HEK293T (cell line): ENCODE measurements around the gene IFI30.

ENCODE experiments used
- CTCF ChIA-PET: fragments of 350-600 bp; formaldehyde crosslinking; extraction: SDS; loops from one replicate; lab custom pipeline; 2021; ENCODE audit warnings: antibody characterized with exemption, inconsistent platforms; lab: Yijun Ruan, JAX
- POLR2A ChIA-PET: fragments of 350-600 bp; formaldehyde crosslinking; extraction: SDS; loops from one replicate; lab custom pipeline; 2020; ENCODE audit warnings: antibody characterized with exemption, inconsistent platforms; lab: Yijun Ruan, JAX
- DNase-seq: peaks from one replicate; pipeline ENCODE4 v3.0.0; 2012; ENCODE audit warnings: mixed read lengths; ENCODE audit errors: extremely low spot score
- ARNT ChIP-seq: fragments of 450-650 bp; IDR thresholded peaks from 2 replicates; pipeline ENCODE4 v1.6.1; 2017; ENCODE audit warnings: mild to moderate bottlenecking
- BHLHE40 ChIP-seq: fragments of 450-650 bp; IDR thresholded peaks from 2 replicates; pipeline ENCODE4 v1.6.1; 2016; ENCODE audit warnings: mild to moderate bottlenecking, moderate library complexity, borderline replicate concordance
- CTBP1 ChIP-seq: fragments of 450-650 bp; IDR thresholded peaks from 2 replicates; pipeline ENCODE4 v1.6.1; 2016; ENCODE audit warnings: borderline replicate concordance
- ELF4 ChIP-seq: fragments of 450-650 bp; IDR thresholded peaks from 2 replicates; pipeline ENCODE4 v1.6.1; 2017; ENCODE audit warnings: antibody characterized with exemption
- FOXA1 ChIP-seq: fragments of 450-650 bp; IDR thresholded peaks from 2 replicates; pipeline ENCODE4 v1.6.1; 2016; ENCODE audit warnings: mild to moderate bottlenecking
- FOXK2 ChIP-seq: fragments of 450-650 bp; IDR thresholded peaks from 2 replicates; pipeline ENCODE4 v1.6.1; 2016; ENCODE audit warnings: mild to moderate bottlenecking
- FOXM1 ChIP-seq: fragments of 450-650 bp; IDR thresholded peaks from 2 replicates; pipeline ENCODE4 v1.6.1; 2017; ENCODE audit warnings: mild to moderate bottlenecking, borderline replicate concordance
- HDGF ChIP-seq: fragments of 450-650 bp; IDR thresholded peaks from 2 replicates; pipeline ENCODE4 v1.6.1; 2017; ENCODE audit warnings: antibody characterized with exemption, borderline replicate concordance
- L3MBTL2 ChIP-seq: fragments of 450-650 bp; conservative IDR thresholded peaks from 2 replicates; pipeline ENCODE4 v1.6.1; 2016; ENCODE audit warnings: mild to moderate bottlenecking
- LEF1 ChIP-seq: fragments of 450-650 bp; IDR thresholded peaks from 2 replicates; pipeline ENCODE4 v1.6.1; 2017; ENCODE audit warnings: mild to moderate bottlenecking, borderline replicate concordance
- NFRKB ChIP-seq: fragments of 450-650 bp; IDR thresholded peaks from 2 replicates; pipeline ENCODE4 v1.6.1; 2016; ENCODE audit warnings: mild to moderate bottlenecking, moderate library complexity
- SP1 ChIP-seq: fragments of 450-650 bp; IDR thresholded peaks from 2 replicates; pipeline ENCODE4 v1.6.1; 2017
- SUZ12 ChIP-seq: fragments of 450-650 bp; IDR thresholded peaks from 2 replicates; pipeline ENCODE4 v1.6.1; 2016; ENCODE audit warnings: mild to moderate bottlenecking
- TARDBP ChIP-seq: fragments of 450-650 bp; IDR thresholded peaks from 2 replicates; pipeline ENCODE4 v1.6.1; 2016
- ZNF384 ChIP-seq: fragments of 450-650 bp; IDR thresholded peaks from 2 replicates; pipeline ENCODE4 v1.6.1; 2016
- TF ChIP-seq, protein P1 (sequence below): fragments of 450-650 bp; IDR thresholded peaks from 2 replicates; pipeline ENCODE4 v1.6.1; 2016

The IFI30 gene

DNA sequence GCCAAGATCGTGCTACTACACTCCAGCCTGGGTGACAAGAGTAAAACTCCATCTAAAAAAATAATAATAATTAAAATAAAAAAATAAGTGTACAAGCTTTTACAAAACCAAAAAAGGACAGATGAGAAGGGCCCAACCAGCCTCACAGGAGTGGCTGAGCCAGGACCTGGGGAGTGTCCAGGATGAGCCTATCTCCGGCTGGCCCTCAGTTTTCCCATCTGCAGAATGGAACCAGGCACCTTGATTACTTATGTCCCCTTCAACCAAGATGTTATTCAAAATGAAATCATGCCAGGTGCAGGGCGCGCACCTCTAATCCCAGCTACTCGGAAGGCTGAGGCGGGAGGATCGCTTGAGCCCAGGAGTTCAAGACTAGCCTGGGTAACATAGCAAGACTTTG lies 9.5 kb upstream of the IFI30 start:
- POLR2A ChIA-PET: no interaction called here
- TF ChIP-seq SP1 (no peak), ARNT (no peak), FOXM1 (no peak), HDGF (no peak), SUZ12 (no peak), NFRKB (no peak), FOXK2 (no peak), CTBP1 (no peak), LEF1 (no peak), ZNF384 (no peak), TARDBP (no peak)
- CTCF ChIA-PET: no interaction called here
- DNase-seq: no peak

DNA sequence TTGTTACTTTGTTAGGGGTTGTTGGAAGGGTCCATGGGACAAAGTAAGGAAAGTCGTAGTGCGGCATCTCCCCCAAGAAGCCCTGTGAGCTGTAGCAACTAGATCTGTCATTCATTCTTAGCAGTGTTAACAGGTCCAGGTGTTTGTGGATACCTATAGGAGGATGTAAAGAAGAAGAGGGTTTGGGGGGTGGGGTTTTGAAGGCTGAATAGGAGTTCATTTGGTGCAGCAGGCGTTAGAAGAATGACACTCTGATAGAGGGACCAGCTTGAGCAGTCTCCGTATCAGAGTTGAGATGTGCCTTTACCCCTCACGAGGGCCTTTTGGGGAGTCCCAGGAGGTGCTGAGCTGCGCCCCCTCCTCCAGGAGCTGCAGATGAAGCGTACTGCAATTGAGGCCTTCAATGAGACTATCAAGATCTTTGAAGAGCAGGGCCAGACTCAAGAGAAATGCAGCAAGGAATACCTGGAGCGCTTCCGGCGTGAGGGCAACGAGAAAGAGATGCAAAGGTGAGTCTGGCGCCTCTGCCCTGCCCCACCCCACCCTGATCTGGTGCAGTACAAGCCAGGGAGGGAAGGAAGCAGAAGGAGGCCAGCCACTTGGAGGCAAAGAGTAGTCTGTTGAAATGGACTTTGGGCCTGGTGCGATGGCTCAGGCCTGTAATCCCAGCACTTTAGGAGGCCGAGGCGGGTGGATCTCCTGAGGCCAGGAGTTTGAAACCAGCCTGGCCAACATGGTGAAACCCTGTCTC lies 7.6 kb upstream of the IFI30 start:
- TF ChIP-seq FOXM1 (no peak), SP1 (no peak), ARNT (no peak)
- POLR2A ChIA-PET: no interaction called here
- DNase-seq: no peak
- CTCF ChIA-PET: interaction anchor here (0.8 to 1.4 kb wide), 3 partner anchors 9 to 87 kb away, joined by 3 to 4 read pairs (median 3); no protein-coding TSS in a partner anchor

DNA sequence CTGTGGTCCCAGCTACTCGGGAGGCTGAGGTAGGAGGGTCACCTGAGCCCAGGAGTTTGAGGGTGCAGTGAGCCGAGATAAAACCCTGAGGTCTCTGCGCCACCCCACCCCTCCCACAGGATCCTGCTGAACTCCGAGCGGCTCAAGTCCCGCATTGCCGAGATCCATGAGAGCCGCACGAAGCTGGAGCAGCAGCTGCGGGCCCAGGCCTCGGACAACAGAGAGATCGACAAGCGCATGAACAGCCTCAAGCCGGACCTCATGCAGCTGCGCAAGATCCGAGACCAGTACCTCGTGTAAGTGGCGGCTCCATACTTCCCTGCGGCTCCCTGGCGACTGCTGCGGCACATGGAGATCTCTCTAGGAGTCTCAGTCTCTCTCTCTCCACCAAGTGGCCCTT lies 6.6 kb upstream of the IFI30 start:
- no peak for TF ChIP-seq L3MBTL2
- no peak for TF ChIP-seq SUZ12
- no peak for TF ChIP-seq LEF1
- no peak for TF ChIP-seq NFRKB
- no peak for TF ChIP-seq ZNF384
- no peak for TF ChIP-seq HDGF
- no peak for TF ChIP-seq TARDBP
- no peak for TF ChIP-seq FOXA1
- no peak for TF ChIP-seq BHLHE40
- no peak for TF ChIP-seq CTBP1
- TF ChIP-seq FOXK2: no peak
- no peak for TF ChIP-seq ARNT
- no peak for TF ChIP-seq FOXM1
- no peak for TF ChIP-seq SP1
- no peak for DNase-seq
- POLR2A ChIA-PET: no interaction called here
- CTCF ChIA-PET: interaction anchor here (1.1 kb wide), 1 partner anchor 54 kb away, joined by 3 read pairs; no protein-coding TSS in a partner anchor

DNA sequence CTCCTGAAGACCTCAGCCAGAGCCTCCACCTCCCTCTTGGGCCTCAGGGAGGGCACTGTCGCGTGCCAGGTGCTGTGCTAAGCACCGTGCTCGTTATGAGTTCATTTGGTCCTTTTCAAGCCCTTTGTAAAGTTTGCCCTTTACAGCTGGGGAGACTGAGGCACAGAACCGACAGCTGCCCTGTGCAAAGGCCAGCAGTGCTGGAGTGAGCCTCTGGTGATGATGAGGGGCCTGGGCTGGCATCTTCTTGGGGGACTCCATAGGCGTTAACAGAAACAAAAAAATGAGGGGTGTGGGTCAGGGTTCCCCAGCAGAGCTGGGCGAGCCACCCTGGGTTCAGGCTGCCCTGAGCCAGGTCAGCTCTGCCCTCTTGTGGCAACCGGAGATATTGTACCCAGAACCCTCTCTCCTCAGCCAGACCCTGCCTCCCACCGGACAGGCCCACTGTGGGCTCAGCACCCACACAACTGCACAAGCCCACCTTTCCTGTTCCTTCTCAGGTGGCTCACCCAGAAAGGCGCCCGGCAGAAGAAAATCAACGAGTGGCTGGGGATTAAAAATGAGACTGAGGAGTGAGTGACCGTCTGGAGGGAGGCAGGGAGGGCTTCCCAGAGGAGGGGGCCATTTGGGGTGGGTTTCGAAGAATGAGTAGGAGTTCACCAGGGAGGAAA lies 5.5 kb upstream of the IFI30 start:
- ChIA-PET POLR2A (no interaction called here), CTCF (interaction anchor here (0.7 to 1.3 kb wide), 7 partner anchors 14 to 161 kb away, joined by 3 to 8 read pairs (median 3); no protein-coding TSS in a partner anchor)
- TF ChIP-seq FOXM1: no peak
- TF ChIP-seq HDGF: no peak
- TF ChIP-seq ARNT: no peak
- no peak for TF ChIP-seq BHLHE40
- TF ChIP-seq SP1: no peak
- TF ChIP-seq ZNF384: no peak
- no peak for TF ChIP-seq L3MBTL2
- no peak for TF ChIP-seq TARDBP
- no peak for TF ChIP-seq NFRKB
- TF ChIP-seq SUZ12: no peak
- DNase-seq: peak; percentile 82

DNA sequence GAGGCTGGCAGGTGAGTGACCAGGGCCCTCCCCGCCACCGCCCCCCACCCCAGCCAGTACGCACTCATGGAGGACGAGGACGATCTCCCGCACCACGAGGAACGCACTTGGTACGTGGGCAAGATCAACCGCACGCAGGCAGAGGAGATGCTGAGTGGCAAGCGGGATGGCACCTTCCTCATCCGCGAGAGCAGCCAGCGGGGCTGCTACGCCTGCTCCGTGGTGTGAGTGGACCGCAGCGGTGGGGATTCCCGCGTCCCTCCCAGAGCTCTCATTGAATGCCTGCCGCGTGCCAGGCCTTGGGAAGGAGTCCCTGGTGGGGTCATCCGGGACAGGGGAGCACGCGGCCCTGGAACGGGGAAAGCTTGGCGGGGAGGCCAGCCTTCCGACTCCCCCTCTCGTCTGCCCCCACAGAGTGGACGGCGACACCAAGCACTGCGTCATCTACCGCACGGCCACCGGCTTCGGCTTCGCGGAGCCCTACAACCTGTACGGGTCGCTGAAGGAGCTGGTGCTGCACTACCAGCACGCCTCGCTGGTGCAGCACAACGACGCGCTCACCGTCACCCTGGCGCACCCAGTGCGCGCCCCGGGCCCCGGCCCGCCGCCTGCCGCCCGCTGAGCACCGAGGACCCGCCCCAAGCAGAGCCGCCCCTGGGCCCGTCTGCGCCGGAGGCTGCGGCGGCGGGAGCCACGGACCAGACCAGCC lies 4.8 kb upstream of the IFI30 start:
- CTCF ChIA-PET: interaction anchor here (0.7 to 1.3 kb wide), 5 partner anchors 30 to 107 kb away, joined by 3 to 8 read pairs (median 3); no protein-coding TSS in a partner anchor
- TF ChIP-seq, protein P1, sequence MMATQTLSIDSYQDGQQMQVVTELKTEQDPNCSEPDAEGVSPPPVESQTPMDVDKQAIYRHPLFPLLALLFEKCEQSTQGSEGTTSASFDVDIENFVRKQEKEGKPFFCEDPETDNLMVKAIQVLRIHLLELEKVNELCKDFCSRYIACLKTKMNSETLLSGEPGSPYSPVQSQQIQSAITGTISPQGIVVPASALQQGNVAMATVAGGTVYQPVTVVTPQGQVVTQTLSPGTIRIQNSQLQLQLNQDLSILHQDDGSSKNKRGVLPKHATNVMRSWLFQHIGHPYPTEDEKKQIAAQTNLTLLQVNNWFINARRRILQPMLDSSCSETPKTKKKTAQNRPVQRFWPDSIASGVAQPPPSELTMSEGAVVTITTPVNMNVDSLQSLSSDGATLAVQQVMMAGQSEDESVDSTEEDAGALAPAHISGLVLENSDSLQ: no peak
- TF ChIP-seq BHLHE40: no peak
- no peak for TF ChIP-seq ZNF384
- TF ChIP-seq SP1: no peak
- TF ChIP-seq LEF1: no peak
- TF ChIP-seq TARDBP: no peak
- no peak for TF ChIP-seq CTBP1
- TF ChIP-seq FOXK2: no peak
- TF ChIP-seq ARNT: no peak
- no peak for TF ChIP-seq SUZ12
- POLR2A ChIA-PET: no interaction called here
- no peak for DNase-seq

DNA sequence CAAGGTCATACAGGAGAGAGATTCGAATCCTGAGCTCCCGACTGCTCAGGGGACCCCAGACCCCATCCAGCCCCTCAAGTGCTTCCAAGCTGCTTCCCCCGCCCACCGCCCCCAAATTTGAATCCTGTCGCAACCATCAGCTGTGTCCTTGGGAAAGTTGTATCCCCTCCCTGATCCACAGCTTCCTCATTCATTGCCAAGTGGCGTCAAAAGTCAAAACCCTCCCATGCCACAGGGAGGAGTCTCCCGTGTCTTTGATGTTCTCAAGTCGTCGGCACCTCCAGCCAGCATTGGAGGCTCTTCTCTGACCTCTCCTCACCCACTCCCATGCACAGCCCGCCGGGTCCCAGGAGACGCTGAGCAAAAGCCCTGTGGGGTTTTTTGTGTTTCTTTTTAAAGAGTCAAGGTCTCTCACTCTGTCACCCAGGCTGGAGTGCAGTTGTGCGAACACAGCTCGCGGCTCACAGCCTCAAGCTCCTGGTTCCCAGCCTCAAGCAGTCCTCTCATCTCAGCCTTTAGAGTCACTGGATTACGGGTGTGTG lies 2.8 kb upstream of the IFI30 start:
- ChIA-PET CTCF (interaction anchor here (0.7 to 1.7 kb wide), 2 partner anchors 34 to 57 kb away, joined by 3 to 6 read pairs; no protein-coding TSS in a partner anchor), POLR2A (no interaction called here)
- TF ChIP-seq SUZ12: no peak
- TF ChIP-seq FOXA1: no peak
- no peak for TF ChIP-seq CTBP1
- TF ChIP-seq ARNT: no peak
- no peak for TF ChIP-seq LEF1
- TF ChIP-seq, protein P1: no peak
- no peak for TF ChIP-seq FOXK2
- no peak for TF ChIP-seq BHLHE40
- no peak for TF ChIP-seq ELF4
- TF ChIP-seq L3MBTL2: no peak
- TF ChIP-seq NFRKB: no peak
- no peak for TF ChIP-seq HDGF
- no peak for TF ChIP-seq SP1
- no peak for TF ChIP-seq TARDBP
- no peak for TF ChIP-seq FOXM1
- TF ChIP-seq ZNF384: no peak
- no peak for DNase-seq
